Upper lobe of left lung (tissue), 4 donors: Measurements from ENCODE around the gene TM4SF1.

Experiments used
- CTCF ChIP-seq, 6 experiments: fragments of 450-650 bp in 4 of 6; fragments of 200-600 bp in 2 of 6; sonication (generic) in 2 of 6; IDR thresholded peaks; one replicate each; pipeline ENCODE4 v1.5.1; 2016 to 2019; ENCODE audit warnings: antibody characterized with exemption in 6 of 6
- EP300 ChIP-seq, 4 donors: sonication (generic); formaldehyde crosslinking; IDR thresholded peaks; one replicate each; pipeline ENCODE4 v1.5.1; 2017; ENCODE audit warnings: antibody characterized with exemption in 4 of 4, control low read depth in 2 of 4
- POLR2A ChIP-seq, 4 donors: fragments of 450-650 bp; IDR thresholded peaks; one replicate each; pipeline ENCODE4 v1.5.1; 2016 to 2017; ENCODE audit warnings: antibody characterized with exemption in 4 of 4, mild to moderate bottlenecking in 2 of 4
- POLR2AphosphoS5 ChIP-seq, 2 donors: sonication (generic); formaldehyde crosslinking; IDR thresholded peaks; one replicate each; pipeline ENCODE4 v1.5.1; 2017; ENCODE audit warnings: antibody characterized with exemption in 2 of 2

DNA sequence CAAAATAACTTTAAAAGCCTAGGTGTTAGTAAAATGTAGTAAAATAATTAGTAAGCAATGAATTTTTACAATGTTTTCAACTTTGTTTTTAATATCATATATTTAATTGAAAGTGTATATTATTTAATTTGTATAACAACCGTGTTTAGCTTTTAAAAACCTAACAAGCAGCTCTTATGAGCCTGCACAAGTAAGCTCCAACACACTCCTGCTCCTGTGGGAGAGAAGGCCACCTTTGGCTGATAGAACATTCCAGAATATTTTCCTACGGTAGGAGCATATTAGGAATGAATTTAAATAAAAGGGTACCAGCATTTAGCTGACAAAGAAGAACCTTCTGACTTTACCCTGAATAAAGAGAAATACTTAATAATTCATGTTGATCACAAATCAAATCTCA, 40.3 kb upstream of the TM4SF1 start:
- TF ChIP-seq CTCF (IDR thresholded peaks at IDR 0.05) (no peak), POLR2A (IDR thresholded peaks at IDR 0.05) (no peak), POLR2AphosphoS5 (IDR thresholded peaks at IDR 0.05) (no peak), EP300 (IDR thresholded peaks at IDR 0.05) (no peak)
